NCI-H1092 treated with DMSO at 0.1 percent for 48 hours (cell line): ENCODE results near the gene TICAM2.

ENCODE experiments used
- DNase-seq: peaks from one replicate; lab custom pipeline; 2025; lab: John Stamatoyannopoulos, UW

TICAM2 gene

GRCh38 chr5:115531787-115532367 lies 70.4 kb downstream of the TICAM2 start:
- DNase-seq, result no peak

- DNase-seq, result no peak
These were observed 70.9 kb downstream of the TICAM2 start for GRCh38 chr5:115531380-115531779.

- no peak for DNase-seq
These were observed 71.9 kb downstream of the TICAM2 start for GRCh38 chr5:115530426-115530825.
